ENCODE measurements around the gene TMEM140. TPM values are rescaled to one million over a fixed set of nuclear protein-coding genes. Genes with fewer than 3 reads are reported as not detected.

Gene TMEM140
- total RNA-seq, 1 experiment from 2014 or later, result 3.2 TPM

DNA sequence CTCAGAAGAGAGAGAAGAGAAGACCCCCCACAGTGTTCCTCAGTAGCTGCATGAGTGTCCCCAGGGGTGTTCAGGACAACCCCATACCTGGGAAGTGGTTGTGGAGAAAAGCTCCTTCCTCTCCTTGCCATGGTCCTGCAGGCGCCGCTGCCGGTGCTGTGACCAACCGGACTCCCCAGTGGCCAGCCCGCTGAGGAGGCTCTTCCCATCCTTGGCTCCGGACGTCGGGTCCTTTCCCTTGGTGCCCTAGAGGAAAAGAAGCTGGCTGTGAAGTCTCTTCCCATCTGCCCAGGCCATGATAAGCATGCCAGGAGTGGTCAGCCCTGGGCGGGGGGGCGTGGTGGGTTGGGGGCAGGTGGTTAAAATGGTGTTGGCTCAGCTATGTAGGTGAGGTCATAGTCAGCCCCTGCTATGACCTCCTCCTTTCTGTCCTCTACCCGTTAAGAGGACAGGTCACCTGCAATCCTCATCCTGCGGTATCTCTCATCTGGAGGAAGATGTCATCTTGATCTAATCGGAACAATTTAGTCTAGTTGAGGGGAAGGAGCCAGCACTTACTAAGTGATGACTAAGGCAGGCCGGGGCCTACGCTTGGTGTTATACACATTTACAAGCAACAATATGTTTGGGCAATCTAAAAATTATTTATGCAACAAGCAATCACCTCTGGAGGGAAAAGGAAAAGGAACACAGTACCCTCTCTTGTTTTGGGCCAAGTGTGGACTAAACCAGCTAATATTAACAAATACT is 50.2 kb downstream of the TMEM140 start:
- Histone ChIP-seq H3K9me3 (ENCODE audit: control insufficient read depth, insufficient read depth, low read depth, low read length) (no peaks in the 10 kb centered on the region), H3K27ac (ENCODE audit: low read length) (no peak overlapping the region), H3K4me3 (ENCODE audit: low read depth in 2 of 2, low read length in 2 of 2) (no peak overlapping the region), H3K36me3 (ENCODE audit: control insufficient read depth, insufficient read depth, low read length) (no peaks in the 10 kb centered on the region), H3K27me3 (ENCODE audit: control insufficient read depth, insufficient read depth, low read length) (no peaks in the 10 kb centered on the region), H3K4me1 (ENCODE audit: control insufficient read depth, insufficient read depth, low read length) (no peaks in the 10 kb centered on the region)
- TF ChIP-seq TCF7L2 (IDR thresholded peaks at IDR 0.05; ENCODE audit: low read depth, low read length) (no peak), SIN3A (IDR thresholded peaks at IDR 0.05; ENCODE audit: borderline replicate concordance, insufficient read depth, low read depth, low read length) (no peak), POLR2AphosphoS5 (IDR thresholded peaks at IDR 0.05; ENCODE audit: low read depth, low read length) (no peak)
- TF ChIP-seq, protein P1, sequence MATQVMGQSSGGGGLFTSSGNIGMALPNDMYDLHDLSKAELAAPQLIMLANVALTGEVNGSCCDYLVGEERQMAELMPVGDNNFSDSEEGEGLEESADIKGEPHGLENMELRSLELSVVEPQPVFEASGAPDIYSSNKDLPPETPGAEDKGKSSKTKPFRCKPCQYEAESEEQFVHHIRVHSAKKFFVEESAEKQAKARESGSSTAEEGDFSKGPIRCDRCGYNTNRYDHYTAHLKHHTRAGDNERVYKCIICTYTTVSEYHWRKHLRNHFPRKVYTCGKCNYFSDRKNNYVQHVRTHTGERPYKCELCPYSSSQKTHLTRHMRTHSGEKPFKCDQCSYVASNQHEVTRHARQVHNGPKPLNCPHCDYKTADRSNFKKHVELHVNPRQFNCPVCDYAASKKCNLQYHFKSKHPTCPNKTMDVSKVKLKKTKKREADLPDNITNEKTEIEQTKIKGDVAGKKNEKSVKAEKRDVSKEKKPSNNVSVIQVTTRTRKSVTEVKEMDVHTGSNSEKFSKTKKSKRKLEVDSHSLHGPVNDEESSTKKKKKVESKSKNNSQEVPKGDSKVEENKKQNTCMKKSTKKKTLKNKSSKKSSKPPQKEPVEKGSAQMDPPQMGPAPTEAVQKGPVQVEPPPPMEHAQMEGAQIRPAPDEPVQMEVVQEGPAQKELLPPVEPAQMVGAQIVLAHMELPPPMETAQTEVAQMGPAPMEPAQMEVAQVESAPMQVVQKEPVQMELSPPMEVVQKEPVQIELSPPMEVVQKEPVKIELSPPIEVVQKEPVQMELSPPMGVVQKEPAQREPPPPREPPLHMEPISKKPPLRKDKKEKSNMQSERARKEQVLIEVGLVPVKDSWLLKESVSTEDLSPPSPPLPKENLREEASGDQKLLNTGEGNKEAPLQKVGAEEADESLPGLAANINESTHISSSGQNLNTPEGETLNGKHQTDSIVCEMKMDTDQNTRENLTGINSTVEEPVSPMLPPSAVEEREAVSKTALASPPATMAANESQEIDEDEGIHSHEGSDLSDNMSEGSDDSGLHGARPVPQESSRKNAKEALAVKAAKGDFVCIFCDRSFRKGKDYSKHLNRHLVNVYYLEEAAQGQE (IDR thresholded peaks at IDR 0.05; ENCODE audit: insufficient read depth in 1 of 2, low read depth in 2 of 2, low read length in 1 of 2), result no peak
- TF ChIP-seq, protein P2, sequence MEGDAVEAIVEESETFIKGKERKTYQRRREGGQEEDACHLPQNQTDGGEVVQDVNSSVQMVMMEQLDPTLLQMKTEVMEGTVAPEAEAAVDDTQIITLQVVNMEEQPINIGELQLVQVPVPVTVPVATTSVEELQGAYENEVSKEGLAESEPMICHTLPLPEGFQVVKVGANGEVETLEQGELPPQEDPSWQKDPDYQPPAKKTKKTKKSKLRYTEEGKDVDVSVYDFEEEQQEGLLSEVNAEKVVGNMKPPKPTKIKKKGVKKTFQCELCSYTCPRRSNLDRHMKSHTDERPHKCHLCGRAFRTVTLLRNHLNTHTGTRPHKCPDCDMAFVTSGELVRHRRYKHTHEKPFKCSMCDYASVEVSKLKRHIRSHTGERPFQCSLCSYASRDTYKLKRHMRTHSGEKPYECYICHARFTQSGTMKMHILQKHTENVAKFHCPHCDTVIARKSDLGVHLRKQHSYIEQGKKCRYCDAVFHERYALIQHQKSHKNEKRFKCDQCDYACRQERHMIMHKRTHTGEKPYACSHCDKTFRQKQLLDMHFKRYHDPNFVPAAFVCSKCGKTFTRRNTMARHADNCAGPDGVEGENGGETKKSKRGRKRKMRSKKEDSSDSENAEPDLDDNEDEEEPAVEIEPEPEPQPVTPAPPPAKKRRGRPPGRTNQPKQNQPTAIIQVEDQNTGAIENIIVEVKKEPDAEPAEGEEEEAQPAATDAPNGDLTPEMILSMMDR (IDR thresholded peaks at IDR 0.05), result no peak
- no peak for ATAC-seq
- ChIA-PET CTCF (no interaction called here), POLR2A (no interaction called here)
- no peak for DNase-seq (ENCODE audit: low read depth, low spot score)
- intact Hi-C loops (cut with micrococcal nuclease; ENCODE audit: unreplicated experiment), result no loop called here
- in situ Hi-C loops (cut with HindIII; ENCODE audit: low pct_unique_long_range_greater_than_20kb, low sequenced_read_pairs), result no loop called here
- BruUV-seq (replicated peaks), result no TSS peak

DNA sequence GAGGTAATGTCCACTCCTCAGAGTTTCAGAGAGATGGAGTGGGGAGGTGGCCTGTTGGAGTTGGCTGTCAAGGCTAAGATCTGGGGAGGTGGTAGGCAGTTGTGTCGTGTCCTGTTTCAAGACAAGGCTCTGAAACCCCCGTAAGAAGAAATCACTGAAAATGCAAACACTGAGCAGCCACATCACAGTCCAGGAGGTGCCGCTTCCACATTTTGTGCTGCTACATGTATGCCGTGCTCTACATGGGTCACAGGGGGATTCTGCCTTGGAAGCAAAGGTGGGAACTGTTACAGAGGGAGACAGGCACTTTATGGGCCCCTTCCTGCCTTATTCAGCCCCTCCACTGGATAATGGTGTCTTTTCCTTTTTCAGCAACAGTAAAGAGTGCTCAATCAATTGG is 51.6 kb downstream of the TMEM140 start:
- DNase-seq (ENCODE audit: low read depth, low spot score) (no peak), ATAC-seq (no peak)
- POLR2A ChIA-PET, result no interaction called here
- CTCF ChIA-PET, result no interaction called here
- H3K27ac ChIP-seq (ENCODE audit: low read length), result no peak overlapping the region
- H3K9me3 ChIP-seq (ENCODE audit: control insufficient read depth, insufficient read depth, low read depth, low read length), result no peaks in the 10 kb centered on the region
- no peak overlapping the region for H3K4me3 ChIP-seq (ENCODE audit: low read depth in 2 of 2, low read length in 2 of 2)
- intact Hi-C loops (cut with micrococcal nuclease; ENCODE audit: unreplicated experiment) (no loop called here), in situ Hi-C loops (cut with HindIII; ENCODE audit: low pct_unique_long_range_greater_than_20kb, low sequenced_read_pairs) (no loop called here)
- BruUV-seq (replicated peaks), result no TSS peak
- no peaks in the 10 kb centered on the region for H3K27me3 ChIP-seq (ENCODE audit: control insufficient read depth, insufficient read depth, low read length)
- H3K4me1 ChIP-seq (ENCODE audit: control insufficient read depth, insufficient read depth, low read length), result no peaks in the 10 kb centered on the region
- TF ChIP-seq TCF7L2 (IDR thresholded peaks at IDR 0.05; ENCODE audit: low read depth, low read length), result no peak
- TF ChIP-seq POLR2AphosphoS5 (IDR thresholded peaks at IDR 0.05; ENCODE audit: low read depth, low read length), result no peak
- TF ChIP-seq SIN3A (IDR thresholded peaks at IDR 0.05; ENCODE audit: borderline replicate concordance, insufficient read depth, low read depth, low read length), result no peak
- TF ChIP-seq, protein P2 (IDR thresholded peaks at IDR 0.05), result no peak
- TF ChIP-seq, protein P1 (IDR thresholded peaks at IDR 0.05; ENCODE audit: insufficient read depth in 1 of 2, low read depth in 2 of 2, low read length in 1 of 2), result no peak
- H3K36me3 ChIP-seq (ENCODE audit: control insufficient read depth, insufficient read depth, low read length), result no peaks in the 10 kb centered on the region

Data from Panc1 (cell line).